Measurements from ENCODE around the gene AKT1.

The AKT1 gene

DNA sequence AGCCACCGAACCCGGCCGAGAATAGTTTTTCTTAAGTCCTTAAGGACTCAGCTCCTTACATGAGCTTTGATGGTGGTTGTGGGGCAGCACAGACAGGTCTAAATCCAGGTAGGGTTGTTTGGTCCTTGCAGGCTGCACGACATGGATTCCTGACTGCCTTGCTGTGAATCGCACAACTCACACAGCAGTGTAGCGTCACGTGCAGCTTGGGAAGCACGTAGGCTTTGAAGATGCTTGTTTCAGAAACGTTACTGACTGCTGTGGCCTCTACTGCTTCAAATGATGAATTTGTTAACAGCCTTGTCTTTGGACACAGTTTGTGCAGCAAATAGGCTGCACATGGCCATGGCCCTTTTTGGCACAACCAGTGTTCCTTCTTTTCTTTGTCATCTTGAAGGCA lies 35.2 kb upstream of the AKT1 start:
- TF ChIP-seq CTCF (IDR thresholded peaks at IDR 0.05; ENCODE audit: low read depth, low read length, missing control alignments): no peak
- no peak for DNase-seq (ENCODE audit: extremely low read depth, low read depth)
- no peak overlapping the region for H3K4me3 ChIP-seq (replicated peaks; ENCODE audit: low read depth, low read length)

DNA sequence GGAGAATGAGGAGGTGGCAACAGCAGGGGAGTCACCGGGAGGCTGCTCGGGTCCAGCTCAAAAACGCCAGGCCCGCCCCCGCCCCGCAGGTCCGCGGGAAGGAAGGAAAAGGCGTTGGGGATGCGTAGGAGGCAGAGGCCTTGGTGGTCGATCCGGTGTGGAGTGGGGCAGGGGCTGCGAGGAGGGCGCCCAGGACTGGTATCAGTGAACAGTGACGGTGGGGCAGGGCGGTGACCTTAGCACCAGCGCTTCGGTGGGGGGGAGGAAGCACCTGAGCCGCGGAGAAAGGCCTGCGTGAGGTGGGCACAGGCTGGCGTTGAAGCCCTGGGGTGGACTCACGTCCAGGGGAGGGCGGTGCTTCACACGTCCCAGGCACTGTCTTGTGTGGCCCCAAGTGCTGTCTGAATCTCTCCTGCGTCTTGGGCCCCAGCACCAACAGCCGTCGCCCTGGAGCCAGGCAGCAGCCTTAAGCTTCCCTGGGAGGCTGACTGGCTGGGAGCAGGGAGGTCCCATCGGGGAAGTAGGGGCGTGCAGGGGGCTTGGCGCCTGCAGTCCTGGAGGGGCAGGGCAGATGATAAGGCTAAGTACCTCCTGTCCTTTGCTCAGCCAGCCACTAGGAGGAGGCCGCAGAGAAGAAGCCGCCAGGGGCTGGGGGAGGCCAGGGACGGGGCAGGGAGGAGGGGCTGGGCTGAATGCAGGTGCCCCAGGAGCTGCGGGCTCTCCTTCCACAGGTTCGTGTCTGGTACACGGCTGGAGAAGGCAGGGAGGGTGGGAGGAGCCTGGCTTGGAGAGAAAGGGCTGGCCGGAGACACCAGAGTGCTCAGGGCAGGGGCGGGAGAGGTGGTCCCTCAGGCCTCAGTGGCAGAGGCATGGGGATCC lies 31.9 kb upstream of the AKT1 start:
- TF ChIP-seq CTCF (IDR thresholded peaks at IDR 0.05; ENCODE audit: low read depth, low read length, missing control alignments): peak; percentile 53
- no peak for DNase-seq (ENCODE audit: extremely low read depth, low read depth)
- peak overlapping the region; percentile 39 for H3K4me3 ChIP-seq (replicated peaks; ENCODE audit: low read depth, low read length)

- no peak for DNase-seq (ENCODE audit: extremely low read depth, low read depth)
- H3K4me3 ChIP-seq (replicated peaks; ENCODE audit: low read depth, low read length): peak overlapping the region; percentile 39
- no peak for TF ChIP-seq CTCF (IDR thresholded peaks at IDR 0.05; ENCODE audit: low read depth, low read length, missing control alignments)
Measured at GRCh38 chr14:104826861-104827176, 31.3 kb upstream of the AKT1 start.

DNA sequence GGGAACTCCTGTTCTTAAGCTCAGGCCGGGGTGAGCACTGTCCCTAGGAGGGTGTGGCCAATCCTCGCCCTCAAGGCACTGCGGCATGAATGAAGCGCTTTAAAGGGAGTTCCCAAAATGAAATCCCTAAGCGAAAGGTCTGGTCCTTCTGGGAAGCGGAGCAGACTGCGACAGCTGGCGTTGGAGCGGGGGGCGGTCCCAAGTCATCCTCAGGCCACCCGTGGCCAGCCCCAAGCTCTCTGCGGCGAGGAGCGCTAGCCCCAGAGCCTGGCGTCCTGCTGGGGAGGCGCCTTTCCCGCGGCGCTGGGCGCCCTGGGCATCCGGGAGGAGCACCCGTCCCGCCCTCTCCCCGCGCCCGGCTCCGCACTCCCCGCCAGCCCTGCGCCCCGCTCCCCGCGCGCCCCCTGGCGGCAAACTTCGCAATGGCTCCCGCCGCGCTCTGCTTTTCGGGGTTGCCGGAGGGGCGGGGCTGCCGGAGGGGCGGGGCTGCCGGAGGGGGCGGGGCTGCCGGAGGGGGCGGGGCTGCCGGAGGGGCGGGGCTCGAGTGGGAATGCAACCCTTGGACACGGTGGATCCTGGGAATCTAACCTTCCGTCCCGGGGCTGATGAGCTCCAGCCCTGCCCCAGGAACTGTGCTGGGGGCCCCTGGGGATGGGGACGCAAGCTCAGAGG lies 30.8 kb upstream of the AKT1 start:
- peak; percentile 49 for TF ChIP-seq CTCF (IDR thresholded peaks at IDR 0.05; ENCODE audit: low read depth, low read length, missing control alignments)

GRCh38 chr14:104824353-104824997 lies 28.9 kb upstream of the AKT1 start:
- TF ChIP-seq CTCF (IDR thresholded peaks at IDR 0.05; ENCODE audit: low read depth, low read length, missing control alignments): no peak
- no peak overlapping the region for H3K4me3 ChIP-seq (replicated peaks; ENCODE audit: low read depth, low read length)
- DNase-seq (ENCODE audit: extremely low read depth, low read depth): no peak

More for the DNA sequence above, 30.8 kb upstream of the AKT1 start:
- DNase-seq (ENCODE audit: extremely low read depth, low read depth): no peak
- peak overlapping the region; percentile 48 for H3K4me3 ChIP-seq (replicated peaks; ENCODE audit: low read depth, low read length)

DNA sequence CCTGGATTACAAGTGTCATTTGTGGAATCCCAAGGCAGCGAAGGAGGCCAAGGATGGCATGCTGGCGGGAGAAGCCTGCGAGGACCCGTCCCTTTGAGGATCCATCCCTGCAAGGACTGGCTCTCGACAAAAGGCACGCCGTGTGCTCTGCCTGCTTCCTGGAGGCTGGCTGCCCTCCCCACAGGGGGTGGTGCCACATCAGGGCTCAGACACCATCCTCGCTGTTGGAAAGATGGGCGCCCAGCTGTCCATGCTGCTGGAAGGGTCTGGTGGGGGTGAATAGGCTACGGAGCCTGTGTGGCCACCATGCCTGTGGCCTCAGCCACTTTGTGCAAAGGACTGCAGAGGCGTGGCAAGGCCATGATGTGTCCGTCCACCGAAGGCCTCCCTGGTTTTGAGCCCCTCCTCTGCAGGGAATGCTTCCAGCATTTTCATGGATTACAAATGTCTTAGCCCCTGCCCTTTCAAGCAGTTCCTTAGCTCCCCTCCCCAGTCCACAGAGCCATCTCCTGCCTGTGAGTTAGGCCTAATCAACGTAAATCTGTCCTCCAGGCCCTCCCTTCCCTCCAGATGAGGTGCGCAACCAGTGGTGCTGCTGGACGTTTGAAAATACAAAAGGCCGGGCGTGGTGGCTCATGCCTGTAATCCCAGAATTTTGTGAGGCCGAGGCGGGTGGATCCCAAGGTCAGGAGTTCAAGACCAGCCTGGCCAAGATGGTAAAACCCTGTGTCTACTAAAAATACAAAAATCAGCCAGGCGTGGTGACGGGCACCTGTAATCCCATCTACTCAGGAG lies 27.5 kb upstream of the AKT1 start:
- TF ChIP-seq CTCF (IDR thresholded peaks at IDR 0.05; ENCODE audit: low read depth, low read length, missing control alignments): no peak
- no peak overlapping the region for H3K4me3 ChIP-seq (replicated peaks; ENCODE audit: low read depth, low read length)
- DNase-seq (ENCODE audit: extremely low read depth, low read depth): no peak
